ENCODE measurements around the gene GSTP1. TPM values are rescaled to one million over a fixed set of nuclear protein-coding genes. Genes with fewer than 3 reads are reported as not detected.

GSTP1 gene
- total and polyA plus RNA-seq, 2 of the 8 experiments (the other 6 are each of a cell fraction or from before 2014, with no cell fraction given), result 1,454 to 3,329 TPM

GRCh38 chr11:67583247-67584204 is at the start of gene GSTP1 (continued):
- TF ChIP-seq KDM5A (IDR thresholded peaks at IDR 0.05; ENCODE audit: low read length), result no peak
